Progenitor cell of endocrine pancreas (in vitro differentiated cells): ENCODE measurements around the gene GP1BB. TPM values are rescaled to one million over a fixed set of nuclear protein-coding genes. Genes with fewer than 3 reads are reported as not detected.
A peak's percentile ranks its signal among the peaks of the same experiment; 100 is the strongest.

Source experiments
- DNase-seq: peaks from one replicate; pipeline ENCODE4 v3.0.0; 2021; ENCODE audit warnings: low spot score; ENCODE audit not compliant: unreplicated experiment
- H3K27ac Mint-ChIP-seq: 2 replicates; pipeline ENCODE4 v1.8.0; 2021; ENCODE audit warnings: mild to moderate bottlenecking, moderate library complexity, mixed read lengths
- H3K27me3 Mint-ChIP-seq: 2 replicates; pipeline ENCODE4 v1.8.0; 2021; ENCODE audit warnings: mixed read lengths
- H3K36me3 Mint-ChIP-seq: 2 replicates; pipeline ENCODE4 v1.8.0; 2022; ENCODE audit warnings: mixed read lengths; ENCODE audit not compliant: insufficient read depth
- H3K4me1 Mint-ChIP-seq: 2 replicates; pipeline ENCODE4 v1.8.0; 2021; ENCODE audit warnings: low read depth, mixed read lengths
- H3K4me3 Mint-ChIP-seq: 2 replicates; pipeline ENCODE4 v1.8.0; 2021; ENCODE audit warnings: low read depth, mild to moderate bottlenecking, moderate library complexity, mixed read lengths
- H3K9me3 Mint-ChIP-seq: 2 replicates; pipeline ENCODE4 v1.8.0; 2021; ENCODE audit warnings: low read depth, mixed read lengths
- CTCF ChIP-seq: fragments of 200-600 bp; sonication (generic); IDR thresholded peaks from one replicate; pipeline ENCODE4 v1.5.0; 2021; ENCODE audit warnings: antibody characterized with exemption, mild to moderate bottlenecking; ENCODE audit not compliant: unreplicated experiment
- total RNA-seq: library from RNA; stranded (reverse); gene quantifications from 2 replicates; pipeline ENCODE4 v1.2.1, GENCODE V29; 2021

The GP1BB gene
- total RNA-seq, 1 donor from 2014 or later = 7.7 TPM

- peaks cover 62% of the 10 kb centered on the region for H3K27me3 Mint-ChIP-seq
Measured at GRCh38 chr22:19720999-19721329, 2.4 kb upstream of the GP1BB start.

GRCh38 chr22:19721330-19722177, 1.8 kb upstream of the GP1BB start:
- Mint-ChIP-seq H3K27me3 (peaks cover 62% of the 10 kb centered on the region), H3K9me3 (no peaks in the 10 kb centered on the region), H3K4me1 (peaks cover 9% of the 10 kb centered on the region), H3K27ac (no peak overlapping the region), H3K4me3 (no peak overlapping the region), H3K36me3 (peaks cover 11% of the 10 kb centered on the region)
- TF ChIP-seq CTCF = no peak
- no peak for DNase-seq

More at GRCh38 chr22:19720999-19721329, 2.4 kb upstream of the GP1BB start:
- peaks cover 11% of the 10 kb centered on the region for H3K36me3 Mint-ChIP-seq
- no peak overlapping the region for H3K27ac Mint-ChIP-seq
- H3K4me1 Mint-ChIP-seq = peaks cover 9% of the 10 kb centered on the region
- no peak overlapping the region for H3K4me3 Mint-ChIP-seq
- no peak for TF ChIP-seq CTCF
- no peaks in the 10 kb centered on the region for H3K9me3 Mint-ChIP-seq
- no peak for DNase-seq

GRCh38 chr22:19722178-19722981, 959 bp upstream of the GP1BB start:
- H3K9me3 Mint-ChIP-seq = no peaks in the 10 kb centered on the region
- peaks cover 9% of the 10 kb centered on the region for H3K4me1 Mint-ChIP-seq
- no peak overlapping the region for H3K27ac Mint-ChIP-seq
- TF ChIP-seq CTCF = no peak
- H3K4me3 Mint-ChIP-seq = no peak overlapping the region
- DNase-seq = no peak
- peaks cover 70% of the 10 kb centered on the region for H3K27me3 Mint-ChIP-seq
- peaks cover 11% of the 10 kb centered on the region for H3K36me3 Mint-ChIP-seq

- H3K9me3 Mint-ChIP-seq = no peaks in the 10 kb centered on the region
- peaks cover 7% of the 10 kb centered on the region for H3K4me1 Mint-ChIP-seq
- TF ChIP-seq CTCF = no peak
- peaks cover 72% of the 10 kb centered on the region for H3K27me3 Mint-ChIP-seq
- H3K27ac Mint-ChIP-seq = no peak overlapping the region
- DNase-seq = no peak
- H3K36me3 Mint-ChIP-seq = peaks cover 11% of the 10 kb centered on the region
- no peak overlapping the region for H3K4me3 Mint-ChIP-seq
Measured at GRCh38 chr22:19722982-19723231, 432 bp upstream of the GP1BB start.

GRCh38 chr22:19723983-19724827, 866 bp downstream of the GP1BB start:
- no peaks in the 10 kb centered on the region for H3K9me3 Mint-ChIP-seq
- no peak overlapping the region for H3K27ac Mint-ChIP-seq
- H3K36me3 Mint-ChIP-seq = peaks cover 11% of the 10 kb centered on the region
- peak; percentile 52 for DNase-seq
- H3K4me3 Mint-ChIP-seq = peak overlapping the region; percentile 52
- peaks cover 80% of the 10 kb centered on the region for H3K27me3 Mint-ChIP-seq
- TF ChIP-seq CTCF = peak; percentile 48
- peaks cover 7% of the 10 kb centered on the region for H3K4me1 Mint-ChIP-seq
